ENCODE data around the gene C2CD4B. TPM values are rescaled to one million over a fixed set of nuclear protein-coding genes. Genes with fewer than 3 reads are reported as not detected.

The C2CD4B gene
- polyA plus RNA-seq, 2 of the 4 experiments (the other 2 are of a cell fraction), result 0.06 to 0.63 TPM

DNA sequence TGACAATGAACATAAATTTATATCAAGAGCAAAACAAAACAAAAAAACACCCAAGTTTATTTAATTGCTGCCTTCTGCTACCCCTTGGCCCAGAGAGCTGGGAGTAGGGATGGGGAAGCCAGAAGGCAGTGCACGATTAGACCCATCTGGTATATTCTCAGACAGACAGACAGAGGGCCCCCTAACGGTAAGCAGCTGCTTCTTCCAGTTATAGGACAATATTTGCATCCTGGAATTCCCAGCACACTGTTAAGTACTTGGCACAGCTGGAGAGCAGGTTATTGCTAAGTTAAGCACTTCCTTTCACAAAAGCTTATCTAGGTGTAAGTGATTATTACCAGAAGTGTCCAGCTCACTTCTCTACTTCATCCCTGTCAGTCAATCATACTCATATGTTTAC, 39.3 kb downstream of the C2CD4B start:
- TF ChIP-seq CBX2 (IDR thresholded peaks at IDR 0.05; ENCODE audit: borderline replicate concordance, low read depth) (no peak), CTCF (IDR thresholded peaks at IDR 0.05) (peak; percentile 39), RAD21 (conservative IDR thresholded peaks at IDR 0.05 in 1 of 2, IDR thresholded peaks at IDR 0.05 in 1 of 2) (peak in 1 of 2 experiments; percentile 26; a peak in 2 of 5 replicates), SMC3 (IDR thresholded peaks at IDR 0.05) (peak; percentile 39; the same call in 2 of the 3 replicates)
- TF ChIP-seq, protein P1, sequence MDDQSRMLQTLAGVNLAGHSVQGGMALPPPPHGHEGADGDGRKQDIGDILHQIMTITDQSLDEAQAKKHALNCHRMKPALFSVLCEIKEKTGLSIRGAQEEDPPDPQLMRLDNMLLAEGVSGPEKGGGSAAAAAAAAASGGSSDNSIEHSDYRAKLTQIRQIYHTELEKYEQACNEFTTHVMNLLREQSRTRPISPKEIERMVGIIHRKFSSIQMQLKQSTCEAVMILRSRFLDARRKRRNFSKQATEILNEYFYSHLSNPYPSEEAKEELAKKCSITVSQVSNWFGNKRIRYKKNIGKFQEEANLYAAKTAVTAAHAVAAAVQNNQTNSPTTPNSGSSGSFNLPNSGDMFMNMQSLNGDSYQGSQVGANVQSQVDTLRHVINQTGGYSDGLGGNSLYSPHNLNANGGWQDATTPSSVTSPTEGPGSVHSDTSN (IDR thresholded peaks at IDR 0.05), result no peak
- ChIA-PET CTCF (interaction anchor here (0.6 to 3.5 kb wide), 28 partner anchors 10 to 620 kb away, joined by 3 to 19 read pairs (median 4); partner anchors contain the start of genes C2CD4B and VPS13C), POLR2A (no interaction called here)
- Histone ChIP-seq H3K9me3 (no peaks in the 10 kb centered on the region), H3K27ac (peak overlapping the region in 1 of 2 experiments; percentile 67; a peak in 2 of 6 replicates), H3K4me3 (no peak overlapping the region), H3K4me1 (peaks cover 24% of the 10 kb centered on the region), H3K4me2 (no peak overlapping the region; the same call in 1 of the 3 replicates)
- DNase-seq (ENCODE audit: low read depth in 1 of 2, low spot score in 1 of 2), result peak in 1 of 2 experiments; percentile 74
- FAIRE-seq, result peak; percentile 90
- peak; percentile 77 to 87 for ATAC-seq
- 16% methylated on average over 2 of the region's 2 CpGs for WGBS (ENCODE audit: missing lambda C conversion rate)

DNA sequence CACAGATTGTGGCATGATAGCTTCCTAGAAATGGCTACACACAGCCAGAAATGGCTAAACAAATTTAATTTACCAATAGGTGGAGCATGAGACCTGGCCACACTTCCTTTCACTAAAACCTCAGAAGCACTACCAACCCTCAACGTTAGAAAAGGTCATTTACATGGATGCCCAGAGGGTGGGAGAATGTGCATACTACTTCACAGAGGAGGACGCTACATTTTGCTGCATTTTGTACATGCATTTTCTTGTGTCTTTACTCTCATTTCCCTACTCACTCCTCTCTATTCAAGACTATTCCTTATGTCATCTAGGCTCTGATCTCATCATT, 40.1 kb downstream of the C2CD4B start:
- POLR2A ChIA-PET, result no interaction called here
- no peak for FAIRE-seq
- H3K27ac ChIP-seq, result peak overlapping the region; percentile 60 to 67; a peak in 5 of 6 replicates
- WGBS (ENCODE audit: missing lambda C conversion rate), result 49% methylated on average over 2 of the region's 2 CpGs
- TF ChIP-seq SMC3 (IDR thresholded peaks at IDR 0.05) (0 out of 3 replicates have a peak, but pooled peaks have one; percentile 18), JUNB (IDR thresholded peaks at IDR 0.05) (no peak), SREBF2 (IDR thresholded peaks at IDR 0.05) (no peak), RAD21 (conservative IDR thresholded peaks at IDR 0.05 in 1 of 2, IDR thresholded peaks at IDR 0.05 in 1 of 2) (peak; percentile 17 to 23; a peak in 2 of 5 replicates), KDM5A (IDR thresholded peaks at IDR 0.05) (no peak), ESRRA (IDR thresholded peaks at IDR 0.05; ENCODE audit: borderline replicate concordance, low read length) (no peak)
- TF ChIP-seq, protein P2, sequence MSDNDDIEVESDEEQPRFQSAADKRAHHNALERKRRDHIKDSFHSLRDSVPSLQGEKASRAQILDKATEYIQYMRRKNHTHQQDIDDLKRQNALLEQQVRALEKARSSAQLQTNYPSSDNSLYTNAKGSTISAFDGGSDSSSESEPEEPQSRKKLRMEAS (IDR thresholded peaks at IDR 0.05), result no peak
- peaks cover 24% of the 10 kb centered on the region for H3K4me1 ChIP-seq
- no peak overlapping the region for H3K4me3 ChIP-seq
- CTCF ChIA-PET, result interaction anchor here (0.7 to 3.5 kb wide), 19 partner anchors 9 to 220 kb away, joined by 3 to 19 read pairs (median 5); partner anchors contain the start of genes C2CD4B and VPS13C
- H3K4me2 ChIP-seq, result peak overlapping the region; percentile 53
- no peaks in the 10 kb centered on the region for H3K9me3 ChIP-seq
- DNase-seq (ENCODE audit: low read depth in 1 of 2, low spot score in 1 of 2), result peak in 1 of 2 experiments; percentile 33
- ATAC-seq, result peak; percentile 60 to 65

DNA sequence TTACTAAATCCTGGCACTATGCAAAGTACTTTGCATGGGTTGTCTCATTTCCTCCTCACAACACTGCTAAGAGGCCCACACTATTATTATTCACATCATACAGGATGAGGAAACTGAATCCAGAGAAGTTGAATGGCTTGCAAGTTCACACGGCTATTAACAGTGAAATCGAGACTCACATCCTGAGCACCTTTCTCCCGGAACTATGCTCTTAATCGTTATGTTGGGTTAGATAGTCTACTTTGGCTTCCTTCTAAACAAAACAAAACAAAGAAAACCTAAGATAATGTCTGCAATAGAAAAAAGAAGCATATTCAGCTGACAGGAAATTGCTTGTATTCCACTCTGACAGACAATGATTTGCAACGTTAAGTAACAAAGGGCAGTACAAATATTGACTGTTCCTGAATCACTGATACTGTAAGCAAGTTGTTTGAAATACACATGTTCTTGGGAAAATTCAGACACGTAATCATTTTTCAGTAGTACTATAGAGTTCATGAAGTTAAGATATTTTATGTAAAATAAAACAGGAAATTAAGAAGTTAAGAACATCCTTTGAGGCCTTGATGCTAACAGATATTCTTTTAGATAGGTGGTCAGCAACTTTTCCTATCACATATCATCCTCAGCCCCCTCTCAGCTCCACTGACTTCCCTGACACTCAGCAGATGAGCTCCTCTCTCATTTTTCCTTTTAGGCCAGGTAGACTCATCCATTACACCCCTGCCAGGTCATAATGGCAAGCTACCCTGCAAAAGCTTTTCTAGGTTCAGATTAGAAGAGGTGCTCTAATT, 40.7 kb downstream of the C2CD4B start:
- Histone ChIP-seq H3K4me1 (peaks cover 30% of the 10 kb centered on the region), H3K4me3 (no peak overlapping the region), H3K9me3 (no peaks in the 10 kb centered on the region), H3K4me2 (peak overlapping the region; percentile 53), H3K27ac (peak overlapping the region; percentile 60 to 67; a peak in 5 of 6 replicates)
- peak in 1 of 2 experiments; percentile 78 for DNase-seq (ENCODE audit: low read depth in 1 of 2, low spot score in 1 of 2)
- 7% methylated on average over 6 of the region's 6 CpGs for WGBS (ENCODE audit: missing lambda C conversion rate)
- POLR2A ChIA-PET, result interaction anchor here (0.6 kb wide), 1 partner anchor 14 kb away, joined by 4 read pairs; no protein-coding TSS in a partner anchor
- CTCF ChIA-PET, result interaction anchor here (1.0 to 3.5 kb wide), 13 partner anchors 9 to 221 kb away, joined by 3 to 19 read pairs (median 6); partner anchors contain the start of gene VPS13C
- ATAC-seq, result peak; percentile 75 to 80
- peak in 1 of 2 experiments; percentile 81; a peak in 1 of 5 replicates for TF ChIP-seq JUN (IDR thresholded peaks at IDR 0.05)
- no peak for TF ChIP-seq HOXB5 (CRISPR knock-in tag; IDR thresholded peaks at IDR 0.05)
- TF ChIP-seq FOSL2 (IDR thresholded peaks at IDR 0.05), result peak; percentile 45; the same call in 1 of the 2 replicates
- TF ChIP-seq FOSL2 (CRISPR knock-in tag; IDR thresholded peaks at IDR 0.05), result peak; percentile 88
- TF ChIP-seq CEBPB (IDR thresholded peaks at IDR 0.05), result peak; percentile 55 to 65; a peak in 2 of 4 replicates
- no peak for TF ChIP-seq KDM1A (IDR thresholded peaks at IDR 0.05; ENCODE audit: low read depth)
- peak; percentile 23 to 32; a peak in 2 of 5 replicates for TF ChIP-seq EP300 (IDR thresholded peaks at IDR 0.05)
- peak; percentile 66 for TF ChIP-seq GATA3 (IDR thresholded peaks at IDR 0.05; ENCODE audit: borderline replicate concordance)
- TF ChIP-seq MAFK (IDR thresholded peaks at IDR 0.05; ENCODE audit: partially characterized antibody), result peak; percentile 81
- peak; percentile 78 for TF ChIP-seq JUNB (IDR thresholded peaks at IDR 0.05)
- peak; percentile 91 for FAIRE-seq

Data from A549 (cell line).